CD14-positive monocyte (primary cell): ENCODE measurements around the gene OR4K17. TPM values are rescaled to one million over a fixed set of nuclear protein-coding genes. Genes with fewer than 3 reads are reported as not detected.

Source experiments
- DNase-seq, 3 donors: peaks; one replicate each; pipeline ENCODE4 v3.0.0-alpha.2; 2011 to 2022
- H2AFZ ChIP-seq: 2 replicates; pipeline ENCODE4 v1.6.0; 2012; ENCODE audit warnings: mild to moderate bottlenecking, low read depth, low read length, inconsistent platforms; ENCODE audit not compliant: insufficient read depth, poor library complexity, severe bottlenecking
- H3K27ac ChIP-seq, 2 donors: 1 replicate in 1 of 2; 2 replicates in 1 of 2; pipeline ENCODE4 v1.5.1; 2012 to 2013; ENCODE audit warnings: low read length in 2 of 2, control low read depth in 1 of 2, inconsistent platforms in 1 of 2, low read depth in 1 of 2, mild to moderate bottlenecking in 1 of 2
- H3K27me3 ChIP-seq, 2 donors: one replicate each; pipeline versions ENCODE4 v1.6.0 to v1.6.1; 2011 to 2013; ENCODE audit warnings: low read length in 2 of 2; ENCODE audit not compliant: control insufficient read depth in 2 of 2, insufficient read depth in 2 of 2
- H3K36me3 ChIP-seq, 2 donors: replicated peaks in 1 of 2; 1 replicate in 1 of 2; 2 replicates in 1 of 2; pipeline versions ENCODE4 v1.5.1 to v1.6.1; 2012 to 2013; ENCODE audit warnings: low read length in 2 of 2, control low read depth in 1 of 2, inconsistent platforms in 1 of 2, mild to moderate bottlenecking in 1 of 2; ENCODE audit not compliant: insufficient read depth in 2 of 2, control insufficient read depth in 1 of 2
- H3K4me1 ChIP-seq, 2 donors: 1 replicate in 1 of 2; 2 replicates in 1 of 2; pipeline versions ENCODE4 v1.5.1 to v1.6.1; 2012 to 2013; ENCODE audit warnings: low read length in 2 of 2, control low read depth in 1 of 2, inconsistent platforms in 1 of 2, mild to moderate bottlenecking in 1 of 2, moderate library complexity in 1 of 2; ENCODE audit not compliant: insufficient read depth in 2 of 2, control insufficient read depth in 1 of 2
- H3K4me2 ChIP-seq: replicated peaks from 2 replicates; pipeline ENCODE3; 2012; ENCODE audit warnings: low read length, moderate library complexity, mild to moderate bottlenecking; ENCODE audit not compliant: poor library complexity, severe bottlenecking; ENCODE audit errors: extremely low read depth
- H3K4me3 ChIP-seq, 3 experiments: fragments of 200-600 bp in 1 of 3; sonication (generic) in 1 of 3; replicated peaks in 1 of 3; 1 replicate in 2 of 3; 2 replicates in 1 of 3; pipeline ENCODE4 v1.5.1; 2011 to 2013; ENCODE audit warnings: low read length in 3 of 3, mild to moderate bottlenecking in 3 of 3, control low read depth in 2 of 3, low read depth in 2 of 3, inconsistent platforms in 1 of 3, moderate library complexity in 1 of 3
- H3K79me2 ChIP-seq: 2 replicates; pipeline ENCODE4 v1.6.0; 2012; ENCODE audit warnings: mild to moderate bottlenecking, control low read depth, inconsistent platforms, low read length, moderate library complexity; ENCODE audit not compliant: insufficient read depth
- H3K9ac ChIP-seq: 2 replicates; pipeline ENCODE4 v1.6.0; 2017; ENCODE audit warnings: low read length, mild to moderate bottlenecking; ENCODE audit not compliant: insufficient read depth, poor library complexity, severe bottlenecking
- H3K9me3 ChIP-seq, 2 donors: replicated peaks in 1 of 2; 1 replicate in 1 of 2; 2 replicates in 1 of 2; pipeline versions ENCODE4 v1.5.1 to v1.6.1; 2012 to 2013; ENCODE audit warnings: low read length in 2 of 2, control low read depth in 1 of 2; ENCODE audit not compliant: control insufficient read depth in 1 of 2, insufficient read depth in 1 of 2
- H4K20me1 ChIP-seq: 2 replicates; pipeline ENCODE4 v1.6.0; 2012; ENCODE audit warnings: mild to moderate bottlenecking, low read length, control low read depth, moderate library complexity; ENCODE audit not compliant: insufficient read depth
- H3K27ac Mint-ChIP-seq, 7 donors: one replicate each; pipeline ENCODE4 v1.8.0; 2020; ENCODE audit warnings: mild to moderate bottlenecking in 7 of 7, mixed read lengths in 7 of 7, moderate library complexity in 6 of 7, inconsistent platforms in 2 of 7
- H3K27me3 Mint-ChIP-seq, 3 donors: one replicate each; pipeline ENCODE4 v1.8.0; 2021 to 2022; ENCODE audit warnings: low read depth in 3 of 3, mild to moderate bottlenecking in 3 of 3, mixed read lengths in 3 of 3, moderate library complexity in 3 of 3, inconsistent platforms in 1 of 3
- H3K36me3 Mint-ChIP-seq, 2 donors: one replicate each; pipeline ENCODE4 v1.8.0; 2020; ENCODE audit warnings: mixed read lengths in 2 of 2, inconsistent platforms in 1 of 2, mild to moderate bottlenecking in 1 of 2
- H3K4me1 Mint-ChIP-seq: one replicate; pipeline ENCODE4 v1.8.0; 2020; ENCODE audit warnings: mild to moderate bottlenecking, mixed read lengths
- H3K4me3 Mint-ChIP-seq, 2 donors: one replicate each; pipeline ENCODE4 v1.8.0; 2020; ENCODE audit warnings: mild to moderate bottlenecking in 2 of 2, mixed read lengths in 2 of 2, moderate library complexity in 1 of 2
- H3K9me3 Mint-ChIP-seq, 7 donors: one replicate each; pipeline ENCODE4 v1.8.0; 2020 to 2022; ENCODE audit warnings: mixed read lengths in 7 of 7, mild to moderate bottlenecking in 6 of 7, moderate library complexity in 6 of 7, inconsistent platforms in 2 of 7
- CTCF ChIP-seq: fragments of 200-600 bp; IDR thresholded peaks from one replicate; pipeline ENCODE4 v1.8.0; 2022; ENCODE audit warnings: antibody characterized with exemption, mild to moderate bottlenecking
- WGBS: methylation state at CpG from one replicate; pipeline ENCODE4 v1.1.5; 2013; ENCODE audit warnings: missing lambda C conversion rate; ENCODE audit not compliant: insufficient coverage; 5-methylcytosine and 5-hydroxymethylcytosine counted together
- intact Hi-C, 2 donors: fragments of 100-400 bp; cut with micrococcal nuclease; formaldehyde crosslinking; loops; one replicate each; pipeline versions ENCODE4 v1.15.0 to v1.15.1; 2023
- polyA plus RNA-seq, 3 donors: library from polyadenylated mRNA; depleted of rRNA in 1 of 3; unstranded in 2 of 3; stranded (reverse) in 1 of 3; fragments of 300-500 nt in 2 of 3; fragments of >200 nt in 1 of 3; fragmentation: Illumina TruSeq in 2 of 3; gene quantifications; 1 replicate in 2 of 3; 2 replicates in 1 of 3; pipeline ENCODE4 v1.2.3, GENCODE V29; 2012 to 2021

Gene OR4K17
- polyA plus RNA-seq, 3 donors, result not detected

DNA sequence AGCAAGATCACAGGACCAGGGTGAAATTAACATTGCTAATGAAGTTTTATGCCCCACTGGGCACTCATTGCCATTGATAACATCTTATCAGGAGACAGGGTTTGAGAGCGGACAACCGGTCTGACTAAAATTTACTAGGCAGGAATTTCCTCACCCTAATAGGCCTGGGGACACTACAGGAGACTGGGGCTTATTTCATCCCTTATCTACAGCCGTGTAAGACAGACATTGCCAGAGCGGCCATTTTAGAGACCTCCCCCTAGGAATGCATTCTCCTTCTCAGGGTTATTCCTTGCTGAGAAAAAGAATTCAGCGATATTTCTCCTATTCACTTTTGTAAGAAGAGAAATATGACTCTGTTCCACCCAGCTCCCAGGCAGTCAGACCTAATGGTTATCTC lies 8.3 kb downstream of the OR4K17 start:
- Histone ChIP-seq H3K36me3 (no peaks in the 10 kb centered on the region), H3K79me2 (no peaks in the 10 kb centered on the region), H3K4me2 (no peak overlapping the region), H3K9ac (no peak overlapping the region), H3K4me3 (no peak overlapping the region), H4K20me1 (no peaks in the 10 kb centered on the region), H3K4me1 (no peaks in the 10 kb centered on the region), H2AFZ (no peak overlapping the region), H3K27ac (no peak overlapping the region), H3K27me3 (no peaks in the 10 kb centered on the region), H3K9me3 (peaks cover 14 to 35% of the 10 kb centered on the region in 2 donors)
- Mint-ChIP-seq H3K27me3 (peaks cover 0 to 1% (median 1%) of the 10 kb centered on the region in 3 donors), H3K27ac (peak overlapping the region in 1 of 7 donors; percentile 12), H3K9me3 (peaks cover 13 to 26% (median 21%) of the 10 kb centered on the region in 7 donors), H3K36me3 (no peaks in the 10 kb centered on the region), H3K4me1 (no peaks in the 10 kb centered on the region), H3K4me3 (no peak overlapping the region)
- intact Hi-C loops, result no loop called here
- no peak for TF ChIP-seq CTCF
- DNase-seq, result no peak
- WGBS, result no CpG with 5 or more reads among the region's 5 CpGs

DNA sequence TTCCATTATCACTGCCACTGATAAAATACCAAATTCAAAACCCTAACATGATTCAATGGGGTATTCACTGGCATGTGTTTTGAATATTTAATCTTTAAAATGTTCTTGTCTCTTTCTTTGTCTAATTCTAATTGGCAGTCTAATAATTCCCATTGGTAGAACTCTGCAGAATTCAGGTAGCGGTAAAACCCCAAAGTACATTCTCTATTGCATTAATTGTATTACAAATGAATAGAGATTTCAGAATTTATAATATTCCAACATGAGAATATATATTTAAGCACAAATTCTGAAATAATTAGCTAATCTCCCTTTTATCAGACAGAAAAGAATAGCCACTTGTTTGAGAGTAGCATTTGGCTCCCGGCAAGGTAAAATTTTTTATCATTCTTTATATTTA lies 28.0 kb downstream of the OR4K17 start, which contains the start of gene OR4N5:
TSS of gene OR4N5 (plus strand) at position 301 of the 400 bp plus-strand sequence. CDS start 4,916 bp downstream, outside the sequence.
- Histone ChIP-seq H3K4me2 (no peak within 1 kb of the TSS), H2AFZ (no peak within 1 kb of the TSS), H4K20me1 (no peaks in the 10 kb centered on the region), H3K36me3 (no peaks in the 10 kb centered on the region), H3K79me2 (no peaks in the 10 kb centered on the region), H3K4me1 (no peaks in the 10 kb centered on the region), H3K4me3 (no peak within 1 kb of the TSS), H3K27me3 (no peaks in the 10 kb centered on the region), H3K27ac (no peak within 1 kb of the TSS), H3K9me3 (no peaks in the 10 kb centered on the region), H3K9ac (no peak within 1 kb of the TSS)
- intact Hi-C loops, result no loop called here
- peaks cover 2 to 12% (median 2%) of the 10 kb centered on the region in 3 donors for H3K27me3 Mint-ChIP-seq
- DNase-seq, result no peak
- peaks cover 0 to 3% (median 0%) of the 10 kb centered on the region in 7 donors for H3K9me3 Mint-ChIP-seq
- no peak for TF ChIP-seq CTCF
- no peak within 1 kb of the TSS for H3K4me3 Mint-ChIP-seq
- no peaks in the 10 kb centered on the region for H3K36me3 Mint-ChIP-seq
- H3K27ac Mint-ChIP-seq, result no peak within 1 kb of the TSS
- no peaks in the 10 kb centered on the region for H3K4me1 Mint-ChIP-seq
- no CpG with 5 or more reads among the region's 2 CpGs for WGBS
